MG63 (cell line): ENCODE results near the gene CNDP2. TPM values are rescaled to one million over a fixed set of nuclear protein-coding genes. Genes with fewer than 3 reads are reported as not detected.

Source experiments
- DNase-seq: peaks from one replicate; pipeline ENCODE4 v3.0.0-alpha.2; 2020
- H3K27me3 ChIP-seq: fragments of 250-450 bp; sonication (Bioruptor Pico); 2 replicates; pipeline ENCODE4 v1.5.1; 2020; ENCODE audit warnings: mild to moderate bottlenecking, moderate library complexity
- H3K36me3 ChIP-seq: fragments of 250-450 bp; sonication (Bioruptor Pico); 2 replicates; pipeline ENCODE4 v1.5.1; 2020; ENCODE audit warnings: mild to moderate bottlenecking, moderate library complexity
- H3K4me3 ChIP-seq: fragments of 250-450 bp; sonication (Bioruptor Pico); 2 replicates; pipeline ENCODE4 v1.5.1; 2020; ENCODE audit warnings: mild to moderate bottlenecking, moderate library complexity
- H3K9me3 ChIP-seq: fragments of 250-450 bp; sonication (Bioruptor Pico); 2 replicates; pipeline ENCODE4 v1.5.1; 2020; ENCODE audit warnings: mild to moderate bottlenecking, moderate library complexity
- total RNA-seq: library from RNA; depleted of rRNA; stranded (reverse); fragments of >200 nt; shearing (Covaris generic); gene quantifications from 2 replicates; pipeline ENCODE4 v1.2.3, GENCODE V29; 2014; ENCODE audit warnings: low replicate concordance

The CNDP2 gene
- total RNA-seq, 1 experiment from 2014 or later = 38.8 TPM

GRCh38 chr18:74460825-74461224, 35.3 kb upstream of the CNDP2 start:
- H3K9me3 ChIP-seq = no peaks in the 10 kb centered on the region
- H3K27me3 ChIP-seq = peaks cover 23% of the 10 kb centered on the region
- no peak for DNase-seq
- no peaks in the 10 kb centered on the region for H3K36me3 ChIP-seq
- no peak overlapping the region for H3K4me3 ChIP-seq

GRCh38 chr18:74463254-74463653, 32.9 kb upstream of the CNDP2 start:
- H3K4me3 ChIP-seq = no peak overlapping the region
- H3K9me3 ChIP-seq = no peaks in the 10 kb centered on the region
- peaks cover 9% of the 10 kb centered on the region; the same call in 1 of the 2 replicates for H3K27me3 ChIP-seq
- no peaks in the 10 kb centered on the region for H3K36me3 ChIP-seq
- no peak for DNase-seq

DNA sequence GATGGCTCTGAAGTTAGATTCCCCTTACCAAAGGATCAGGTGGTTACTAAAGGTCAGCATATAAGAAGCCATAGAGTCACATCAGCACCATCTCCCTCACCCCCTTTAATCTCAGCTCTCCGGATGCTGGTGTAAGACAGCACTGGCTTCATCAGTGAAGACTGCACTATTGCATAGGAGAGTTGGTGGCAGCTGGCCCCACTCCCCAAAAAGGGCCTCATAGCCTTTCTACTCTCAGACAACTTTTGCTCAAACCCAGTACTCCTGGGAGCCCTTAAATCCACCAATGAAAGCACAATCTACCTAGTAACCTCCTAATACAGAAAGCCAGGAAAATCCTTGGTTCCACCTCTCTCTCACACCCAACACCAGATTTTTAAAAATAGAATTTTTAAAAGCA, 32.2 kb upstream of the CNDP2 start:
- no peak for DNase-seq
- H3K9me3 ChIP-seq = no peaks in the 10 kb centered on the region
- H3K27me3 ChIP-seq = peaks cover 4% of the 10 kb centered on the region; the same call in 1 of the 2 replicates
- no peak overlapping the region for H3K4me3 ChIP-seq
- H3K36me3 ChIP-seq = no peaks in the 10 kb centered on the region

GRCh38 chr18:74465775-74466174, 30.4 kb upstream of the CNDP2 start:
- Histone ChIP-seq H3K4me3 (no peak overlapping the region), H3K9me3 (peaks cover 4% of the 10 kb centered on the region), H3K36me3 (no peaks in the 10 kb centered on the region), H3K27me3 (no peaks in the 10 kb centered on the region)
- no peak for DNase-seq

DNA sequence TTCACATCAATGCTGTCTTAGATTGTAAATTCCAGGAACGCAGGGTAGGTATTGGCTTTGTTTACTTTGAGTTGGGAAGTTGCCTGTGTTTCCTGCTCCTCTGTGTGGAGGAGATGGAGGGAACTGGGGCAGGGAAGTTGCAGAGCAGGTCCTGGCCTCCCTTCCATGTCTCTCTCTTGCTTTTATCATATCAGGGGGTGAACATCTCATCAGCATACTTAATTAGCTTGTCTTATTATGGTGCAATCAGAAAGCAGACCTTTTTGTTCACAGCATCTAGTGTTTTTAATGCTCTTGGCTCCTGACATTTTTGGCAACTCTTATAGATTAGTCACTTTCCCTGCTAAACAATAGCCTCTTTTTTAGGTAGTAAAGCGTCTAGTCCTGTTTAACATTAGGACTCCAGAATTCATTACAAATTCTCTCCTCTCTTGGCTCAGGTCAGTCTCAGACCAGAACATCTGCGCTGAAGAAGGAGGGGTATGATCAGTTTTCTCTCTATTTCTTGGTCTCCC, 27.6 kb upstream of the CNDP2 start:
- Histone ChIP-seq H3K36me3 (no peaks in the 10 kb centered on the region), H3K27me3 (no peaks in the 10 kb centered on the region; the same call in 1 of the 2 replicates), H3K4me3 (no peak overlapping the region), H3K9me3 (peaks cover 8% of the 10 kb centered on the region)
- no peak for DNase-seq

GRCh38 chr18:74472312-74472711, 23.9 kb upstream of the CNDP2 start:
- H3K36me3 ChIP-seq = no peaks in the 10 kb centered on the region
- DNase-seq = no peak
- peaks cover 8% of the 10 kb centered on the region for H3K9me3 ChIP-seq
- no peaks in the 10 kb centered on the region; the same call in 1 of the 2 replicates for H3K27me3 ChIP-seq
- no peak overlapping the region for H3K4me3 ChIP-seq

DNA sequence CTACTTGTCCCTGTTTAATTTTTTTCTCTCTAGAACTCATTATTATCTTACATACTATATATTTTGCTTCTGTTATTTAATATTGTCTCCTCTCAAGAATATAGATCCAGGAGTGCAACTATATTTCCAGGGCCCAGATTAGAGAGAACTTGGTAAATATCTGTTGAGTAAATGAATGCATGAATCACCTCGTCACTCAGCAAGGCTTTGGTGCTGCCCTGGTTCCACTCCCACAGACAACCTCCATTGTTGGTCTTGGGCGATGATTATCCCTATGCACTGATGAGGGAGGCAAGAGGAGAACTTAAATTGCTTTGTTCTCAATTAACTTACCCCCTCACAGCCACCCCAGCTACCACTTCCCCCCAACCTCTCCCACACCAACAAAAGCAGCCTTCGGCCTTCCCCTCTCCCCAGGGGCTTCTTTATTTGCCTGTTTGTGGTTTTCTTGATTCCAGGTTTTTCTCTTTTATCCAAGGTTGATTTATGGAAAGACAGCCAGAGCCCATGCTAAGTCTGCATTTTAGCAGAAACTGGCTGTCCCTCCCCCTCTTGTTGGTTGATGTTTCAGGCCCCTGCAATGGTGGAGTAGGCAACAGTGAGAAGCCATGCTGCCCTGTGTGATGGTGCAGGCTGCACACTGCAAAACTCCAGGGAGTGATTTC, 22.1 kb upstream of the CNDP2 start:
- Histone ChIP-seq H3K36me3 (no peaks in the 10 kb centered on the region), H3K27me3 (no peaks in the 10 kb centered on the region; the same call in 1 of the 2 replicates), H3K4me3 (no peak overlapping the region), H3K9me3 (peaks cover 8% of the 10 kb centered on the region)
- DNase-seq = no peak

DNA sequence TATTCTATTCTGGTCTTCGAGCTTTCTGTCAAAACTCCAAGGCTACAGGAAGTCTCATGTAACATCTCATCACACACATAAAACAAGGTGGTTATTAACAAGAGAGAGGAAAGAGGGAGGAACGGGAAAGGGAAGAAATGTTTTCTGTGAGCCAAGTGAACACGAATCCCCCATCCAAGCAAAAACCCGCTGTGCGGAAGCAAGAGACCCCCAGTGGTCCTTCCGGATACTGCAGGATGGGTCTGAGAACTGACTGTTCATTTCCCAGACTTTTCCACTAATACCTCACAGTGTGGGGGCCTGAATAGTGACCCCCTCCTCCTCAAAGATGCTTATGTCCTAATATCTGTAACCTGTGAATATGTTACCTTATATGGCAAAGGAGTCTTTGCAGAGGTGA, 20.0 kb upstream of the CNDP2 start:
- Histone ChIP-seq H3K9me3 (peaks cover 1% of the 10 kb centered on the region; the same call in 1 of the 2 replicates), H3K4me3 (no peak overlapping the region), H3K36me3 (no peaks in the 10 kb centered on the region), H3K27me3 (no peaks in the 10 kb centered on the region; the same call in 1 of the 2 replicates)
- DNase-seq = no peak

DNA sequence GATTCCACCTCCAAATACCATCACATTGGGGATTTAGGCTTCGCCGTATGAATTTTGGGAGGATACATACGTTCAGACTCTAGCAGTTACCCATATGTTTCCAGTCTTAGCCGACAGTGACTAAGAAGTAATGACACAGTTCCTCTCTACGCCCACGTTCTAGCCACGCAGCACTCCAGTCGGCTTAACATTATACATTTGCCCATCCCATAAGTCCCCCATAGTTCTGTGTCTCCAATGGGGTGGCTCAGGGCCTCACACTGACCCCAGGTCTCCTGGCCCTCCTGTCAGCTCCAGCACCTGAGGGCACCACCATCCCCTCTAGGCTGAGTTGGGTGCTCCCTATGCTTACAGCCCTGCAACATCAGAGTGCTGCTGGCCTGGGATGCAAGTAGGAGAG, 18.4 kb upstream of the CNDP2 start:
- no peak overlapping the region for H3K4me3 ChIP-seq
- no peaks in the 10 kb centered on the region for H3K36me3 ChIP-seq
- no peak for DNase-seq
- H3K9me3 ChIP-seq = no peaks in the 10 kb centered on the region
- H3K27me3 ChIP-seq = no peaks in the 10 kb centered on the region

GRCh38 chr18:74478316-74478715, 17.8 kb upstream of the CNDP2 start:
- H3K36me3 ChIP-seq = no peaks in the 10 kb centered on the region
- no peaks in the 10 kb centered on the region for H3K9me3 ChIP-seq
- no peak overlapping the region for H3K4me3 ChIP-seq
- no peak for DNase-seq
- no peaks in the 10 kb centered on the region for H3K27me3 ChIP-seq

GRCh38 chr18:74478880-74479279, 17.3 kb upstream of the CNDP2 start:
- Histone ChIP-seq H3K4me3 (no peak overlapping the region), H3K9me3 (no peaks in the 10 kb centered on the region), H3K27me3 (no peaks in the 10 kb centered on the region), H3K36me3 (no peaks in the 10 kb centered on the region)
- no peak for DNase-seq

DNA sequence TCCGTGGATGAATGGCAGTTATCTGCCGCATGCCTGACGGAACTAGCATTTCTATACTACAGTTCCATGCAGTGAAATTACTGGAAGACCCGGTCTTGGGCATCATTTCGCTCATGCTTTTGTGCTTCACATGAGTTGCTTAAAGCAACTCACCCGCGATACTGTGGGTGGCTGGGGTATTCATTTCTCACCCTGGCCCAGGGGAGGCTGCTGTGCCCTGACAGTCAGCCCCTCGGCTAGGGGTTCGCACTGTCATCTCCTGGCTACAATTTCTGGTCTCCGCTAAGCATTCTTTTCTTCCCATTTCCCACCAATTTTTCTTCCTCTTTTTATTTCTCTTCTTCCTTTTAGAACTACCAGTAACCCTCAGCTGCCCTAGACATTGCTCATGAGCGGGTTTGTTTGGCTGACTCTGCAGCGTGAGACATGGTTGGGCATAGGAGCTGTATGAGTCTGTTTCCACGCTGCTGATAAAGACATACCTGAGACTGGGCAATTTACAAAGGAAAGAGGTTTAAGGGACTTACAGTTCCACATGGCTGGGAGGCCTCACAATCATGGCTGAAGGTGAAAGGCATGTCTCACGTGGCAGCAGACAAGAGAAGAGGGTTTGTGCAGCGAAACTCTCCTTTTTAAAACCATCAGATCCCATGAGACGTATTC, 16.5 kb upstream of the CNDP2 start:
- no peak for DNase-seq
- Histone ChIP-seq H3K27me3 (no peaks in the 10 kb centered on the region), H3K4me3 (no peak overlapping the region), H3K9me3 (no peaks in the 10 kb centered on the region), H3K36me3 (no peaks in the 10 kb centered on the region)

DNA sequence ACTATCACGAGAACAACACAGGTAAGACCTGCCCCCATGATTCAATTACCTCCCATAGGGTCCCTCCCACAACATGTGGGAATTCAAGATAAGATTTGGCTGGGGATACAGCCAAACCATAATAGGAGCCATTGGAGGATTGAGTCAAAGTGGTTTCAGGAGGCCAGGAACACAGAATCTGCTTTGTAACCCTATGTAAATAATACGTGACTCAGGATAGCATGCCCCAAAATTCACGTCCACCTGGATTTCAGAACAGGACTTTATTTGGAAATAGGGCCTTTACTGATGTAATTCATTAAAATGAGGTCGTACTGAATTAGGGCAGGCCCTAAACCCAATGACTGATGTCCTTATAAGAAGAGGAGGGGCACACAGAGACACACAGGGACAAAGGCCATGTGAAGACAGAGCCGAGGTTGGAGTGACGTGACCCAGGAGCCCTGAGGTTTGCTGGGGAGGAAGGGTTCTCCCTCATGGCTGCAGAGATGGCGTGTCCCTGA, 16.0 kb upstream of the CNDP2 start:
- Histone ChIP-seq H3K36me3 (no peaks in the 10 kb centered on the region), H3K27me3 (no peaks in the 10 kb centered on the region), H3K4me3 (no peak overlapping the region), H3K9me3 (no peaks in the 10 kb centered on the region)
- DNase-seq = no peak

GRCh38 chr18:74482697-74483096, 13.5 kb upstream of the CNDP2 start:
- no peak overlapping the region for H3K4me3 ChIP-seq
- no peaks in the 10 kb centered on the region for H3K36me3 ChIP-seq
- H3K27me3 ChIP-seq = no peaks in the 10 kb centered on the region
- H3K9me3 ChIP-seq = no peaks in the 10 kb centered on the region
- no peak for DNase-seq

DNA sequence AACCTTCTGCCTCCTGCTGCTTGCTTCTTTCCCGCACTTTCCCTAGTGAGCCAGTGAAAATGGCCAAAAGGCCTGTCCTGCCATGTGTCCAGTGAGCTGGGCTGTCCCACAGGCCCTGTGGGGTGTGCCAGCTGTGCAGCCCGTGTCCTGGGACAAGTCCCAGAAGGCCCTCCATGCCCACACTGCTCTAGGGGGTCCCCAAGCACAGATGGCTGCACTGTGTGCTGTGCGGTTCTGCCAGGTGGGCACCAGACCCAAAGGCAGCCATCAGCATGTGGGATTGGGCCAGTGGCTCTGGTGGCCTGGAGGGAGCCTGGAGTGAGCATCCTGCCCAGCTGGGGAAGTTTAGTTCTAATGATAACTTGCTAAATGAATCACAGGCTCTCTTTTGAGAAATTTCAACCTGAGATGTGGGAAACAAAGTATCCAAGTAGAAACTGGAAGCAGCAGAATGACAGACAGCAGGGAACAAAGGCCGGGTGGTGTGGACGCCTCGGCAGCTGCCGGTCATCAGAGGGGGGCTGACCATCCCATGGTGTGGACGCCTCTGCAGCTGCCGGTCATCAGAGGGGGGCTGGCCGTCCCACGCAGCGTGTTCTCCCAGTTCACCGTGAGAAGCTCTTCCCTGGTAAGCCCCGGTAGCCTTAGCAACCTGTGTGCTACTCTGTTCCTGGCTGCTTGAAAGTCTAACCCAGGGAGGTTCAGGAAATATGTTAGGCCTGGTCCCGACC, 9.9 kb upstream of the CNDP2 start:
- H3K36me3 ChIP-seq = no peaks in the 10 kb centered on the region
- no peaks in the 10 kb centered on the region for H3K27me3 ChIP-seq
- H3K9me3 ChIP-seq = no peaks in the 10 kb centered on the region
- no peak for DNase-seq
- H3K4me3 ChIP-seq = no peak overlapping the region

DNA sequence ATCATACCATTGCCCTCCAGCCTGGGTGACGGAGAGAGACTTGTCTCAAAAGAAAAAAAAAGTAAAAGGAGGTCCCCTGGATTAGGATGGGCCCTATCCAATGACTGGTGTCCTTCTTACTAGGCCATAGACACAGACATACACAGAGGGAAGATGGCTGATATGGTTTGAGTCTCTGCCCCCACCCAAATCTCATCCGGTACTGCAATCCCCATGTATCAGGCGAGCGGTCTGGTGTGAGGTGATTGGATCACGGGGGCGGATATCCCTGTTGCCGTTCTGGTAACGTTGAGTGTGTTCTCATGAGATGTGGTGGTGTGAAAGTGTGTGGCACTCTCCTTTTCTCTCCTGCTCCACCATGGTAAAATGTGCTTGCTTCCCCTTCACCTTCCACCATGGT, 7.8 kb upstream of the CNDP2 start:
- H3K4me3 ChIP-seq = no peak overlapping the region
- H3K27me3 ChIP-seq = no peaks in the 10 kb centered on the region
- H3K36me3 ChIP-seq = no peaks in the 10 kb centered on the region
- no peak for DNase-seq
- no peaks in the 10 kb centered on the region for H3K9me3 ChIP-seq

GRCh38 chr18:74488864-74489263, 7.3 kb upstream of the CNDP2 start:
- Histone ChIP-seq H3K36me3 (no peaks in the 10 kb centered on the region), H3K27me3 (no peaks in the 10 kb centered on the region), H3K4me3 (no peak overlapping the region), H3K9me3 (no peaks in the 10 kb centered on the region)
- no peak for DNase-seq
